Camera-type eye (tissue), 1 donor: Measurements from ENCODE around the gene EIF4H. TPM values are rescaled to one million over a fixed set of nuclear protein-coding genes. Genes with fewer than 3 reads are reported as not detected.

Source experiments
- total RNA-seq: library from RNA; depleted of rRNA; stranded (reverse); fragments of >200 nt; gene quantifications from one replicate; pipeline ENCODE4 v1.2.3, GENCODE V29; 2014

Gene EIF4H
- total RNA-seq = 210 TPM

GRCh38 chr7:74173866-74174605 lies at the start of gene EIF4H:
TSS of gene EIF4H (plus strand) at chr7:74174356. CDS start at chr7:74174384, 28 bp downstream.

Other genes starting within 250 kb of the EIF4H start
- gene ELN, start 146.2 kb upstream of the EIF4H start, total RNA-seq = 494 TPM
- gene LIMK1, start 90.6 kb upstream of the EIF4H start, total RNA-seq = 18.5 TPM
- gene LAT2, start 35.6 kb downstream of the EIF4H start, total RNA-seq = 2.5 TPM
- 17.9 TPM for gene RFC2, start 80.0 kb downstream of the EIF4H start, total RNA-seq
- 63.3 TPM for gene CLIP2, start 115.1 kb downstream of the EIF4H start, total RNA-seq